ENCODE measurements around the gene CDK15. TPM values are rescaled to one million over a fixed set of nuclear protein-coding genes. Genes with fewer than 3 reads are reported as not detected.

Gene CDK15
- total and polyA plus RNA-seq, 11 donors: 0.07 to 0.50 (median 0.18) TPM; not detected in 3

- no peak overlapping the region for H3K4me3 ChIP-seq
- H3K9me3 ChIP-seq: no peaks in the 10 kb centered on the region
- peak overlapping the region in 8 of 12 donors; percentile 5 to 48 (median 22) for H3K27ac ChIP-seq
- H3K36me3 ChIP-seq: peaks cover 0 to 2% (median 0%) of the 10 kb centered on the region in 9 donors
- TF ChIP-seq POLR2A (IDR thresholded peaks at IDR 0.05): no peak
- no peak for TF ChIP-seq CTCF (IDR thresholded peaks at IDR 0.05)
- peaks cover 5 to 53% (median 33%) of the 10 kb centered on the region in 12 donors for H3K4me1 ChIP-seq
- H3K27me3 ChIP-seq: no peaks in the 10 kb centered on the region
- WGBS, 4 donors: 77 to 98% (median 92%) methylated on average over 1 of the region's 1 CpG
- ATAC-seq: no peak
- intact Hi-C loops (cut with DNase I): no loop called here
- DNase-seq: no peak
Measured at GRCh38 chr2:201775326-201775725, 31.0 kb upstream of the CDK15 start.

GRCh38 chr2:201777043-201777442 lies 29.3 kb upstream of the CDK15 start:
- Histone ChIP-seq H3K27ac (peak overlapping the region in 2 of 12 donors; percentile 9 to 20), H3K4me1 (peaks cover 5 to 51% (median 37%) of the 10 kb centered on the region in 12 donors), H3K36me3 (peaks cover 0 to 2% (median 0%) of the 10 kb centered on the region in 9 donors), H3K27me3 (no peaks in the 10 kb centered on the region), H3K9me3 (no peaks in the 10 kb centered on the region), H3K4me3 (no peak overlapping the region)
- no peak for DNase-seq
- intact Hi-C loops (cut with DNase I): no loop called here
- TF ChIP-seq CTCF (IDR thresholded peaks at IDR 0.05) (no peak), POLR2A (IDR thresholded peaks at IDR 0.05) (no peak)
- ATAC-seq: no peak

GRCh38 chr2:201777869-201778268 lies 28.5 kb upstream of the CDK15 start:
- intact Hi-C loops (cut with DNase I): no loop called here

More at GRCh38 chr2:201777869-201778268, 28.5 kb upstream of the CDK15 start:
- Histone ChIP-seq H3K4me3 (no peak overlapping the region), H3K9me3 (no peaks in the 10 kb centered on the region), H3K27me3 (no peaks in the 10 kb centered on the region), H3K27ac (peak overlapping the region in 1 of 12 donors; percentile 27), H3K36me3 (peaks cover 0 to 2% (median 0%) of the 10 kb centered on the region in 9 donors), H3K4me1 (peaks cover 5 to 53% (median 37%) of the 10 kb centered on the region in 12 donors)
- TF ChIP-seq POLR2A (IDR thresholded peaks at IDR 0.05) (no peak), CTCF (IDR thresholded peaks at IDR 0.05) (no peak)
- ATAC-seq (no peak), DNase-seq (no peak)
